Adrenal gland (tissue), 5 donors: ENCODE data around the gene ZMAT5.

Experiments
- POLR2A ChIP-seq, 2 donors: fragments of 450-650 bp; IDR thresholded peaks; one replicate each; pipeline ENCODE4 v1.6.1; 2017; ENCODE audit warnings: antibody characterized with exemption in 2 of 2, mild to moderate bottlenecking in 2 of 2, moderate library complexity in 1 of 2
- TF ChIP-seq, protein P1 (sequence below), 6 experiments: fragments of 450-650 bp in 4 of 6; fragments of 200-600 bp in 2 of 6; sonication (generic) in 1 of 6; IDR thresholded peaks; 1 replicate in 5 of 6; 2 replicates in 1 of 6; pipeline versions ENCODE4 v1.5.1 to v1.8.0; 2016 to 2021; ENCODE audit warnings: antibody characterized with exemption in 6 of 6, mild to moderate bottlenecking in 2 of 6, moderate library complexity in 1 of 6
- donor health status: DM: no; HTN: no; CAD: no.

DNA sequence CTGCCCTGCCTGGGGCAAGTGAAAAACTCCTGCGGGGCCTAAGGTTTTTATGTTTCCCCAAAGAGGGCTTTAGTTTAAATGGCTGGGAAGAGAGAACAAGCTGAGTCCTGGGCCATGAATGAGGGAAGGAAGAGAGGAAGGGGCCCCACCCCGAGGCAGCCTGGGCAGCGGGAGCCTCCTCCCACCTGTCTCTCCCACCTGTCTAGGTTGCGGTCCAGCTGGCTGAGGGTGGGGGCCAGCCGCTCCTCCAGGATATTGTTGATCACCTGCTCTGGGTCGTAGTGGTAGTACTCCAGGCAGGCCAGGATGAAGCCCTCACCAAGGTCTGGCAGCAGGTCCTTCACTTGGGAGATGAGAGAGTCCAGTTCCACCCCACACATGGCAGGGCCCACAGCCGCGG lies 35.0 kb upstream of the ZMAT5 start:
- no peak for TF ChIP-seq POLR2A (IDR thresholded peaks at IDR 0.05)
- TF ChIP-seq, protein P1, sequence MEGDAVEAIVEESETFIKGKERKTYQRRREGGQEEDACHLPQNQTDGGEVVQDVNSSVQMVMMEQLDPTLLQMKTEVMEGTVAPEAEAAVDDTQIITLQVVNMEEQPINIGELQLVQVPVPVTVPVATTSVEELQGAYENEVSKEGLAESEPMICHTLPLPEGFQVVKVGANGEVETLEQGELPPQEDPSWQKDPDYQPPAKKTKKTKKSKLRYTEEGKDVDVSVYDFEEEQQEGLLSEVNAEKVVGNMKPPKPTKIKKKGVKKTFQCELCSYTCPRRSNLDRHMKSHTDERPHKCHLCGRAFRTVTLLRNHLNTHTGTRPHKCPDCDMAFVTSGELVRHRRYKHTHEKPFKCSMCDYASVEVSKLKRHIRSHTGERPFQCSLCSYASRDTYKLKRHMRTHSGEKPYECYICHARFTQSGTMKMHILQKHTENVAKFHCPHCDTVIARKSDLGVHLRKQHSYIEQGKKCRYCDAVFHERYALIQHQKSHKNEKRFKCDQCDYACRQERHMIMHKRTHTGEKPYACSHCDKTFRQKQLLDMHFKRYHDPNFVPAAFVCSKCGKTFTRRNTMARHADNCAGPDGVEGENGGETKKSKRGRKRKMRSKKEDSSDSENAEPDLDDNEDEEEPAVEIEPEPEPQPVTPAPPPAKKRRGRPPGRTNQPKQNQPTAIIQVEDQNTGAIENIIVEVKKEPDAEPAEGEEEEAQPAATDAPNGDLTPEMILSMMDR (IDR thresholded peaks at IDR 0.05): no peak
